ENCODE data around the gene KCNQ1OT1. TPM values are rescaled to one million over a fixed set of nuclear protein-coding genes. Genes with fewer than 3 reads are reported as not detected.

Gene KCNQ1OT1
- total RNA-seq, 1 experiment from 2014 or later = 1.2 TPM

- Histone ChIP-seq H3K56ac (ENCODE audit: insufficient read length, low read depth, low read length) (no peak overlapping the region), H4K20me1 (ENCODE audit: control insufficient read depth, insufficient read depth, insufficient read length) (peaks cover 3% of the 10 kb centered on the region), H3K79me1 (ENCODE audit: insufficient read depth, low read depth, low read length, poor library complexity, severe bottlenecking) (no peaks in the 10 kb centered on the region), H3K9ac (ENCODE audit: extremely low read depth, insufficient read length, low read length) (no peak overlapping the region), H3K4me1 (ENCODE audit: insufficient read depth, low read length) (no peaks in the 10 kb centered on the region; the same call in 1 of the 2 replicates), H2BK5ac (ENCODE audit: insufficient read length, low read length) (no peak overlapping the region), H4K8ac (replicated peaks; ENCODE audit: insufficient read length, low read depth, low read length) (no peak overlapping the region), H3K9me3 (ENCODE audit: control insufficient read depth, low read depth, low read length) (no peaks in the 10 kb centered on the region), H3K14ac (ENCODE audit: insufficient read depth, low read length) (no peak overlapping the region), H2BK12ac (ENCODE audit: insufficient read length, low read depth, low read length) (no peak overlapping the region), H3K4ac (ENCODE audit: low read depth, low read length) (no peak overlapping the region), H3K79me2 (ENCODE audit: insufficient read depth, low read length) (no peaks in the 10 kb centered on the region; the same call in 1 of the 2 replicates), H3K23ac (ENCODE audit: insufficient read length, low read depth, low read length) (no peak overlapping the region), H4K91ac (ENCODE audit: insufficient read length, low read depth, low read length) (no peak overlapping the region), H3K27ac (ENCODE audit: insufficient read length, low read depth, low read length) (no peak overlapping the region), H3K4me2 (ENCODE audit: insufficient read depth, insufficient read length, low read length) (no peak overlapping the region), H2AFZ (ENCODE audit: low read length) (no peak overlapping the region), H2BK120ac (ENCODE audit: low read depth, low read length, poor library complexity, severe bottlenecking) (no peak overlapping the region), H2AK5ac (ENCODE audit: insufficient read length, low read length) (no peak overlapping the region), H2BK20ac (ENCODE audit: low read depth, low read length, poor library complexity, severe bottlenecking) (no peak overlapping the region), H2BK15ac (ENCODE audit: low read depth, low read length) (no peak overlapping the region), H4K5ac (ENCODE audit: insufficient read length, low read depth, low read length) (no peak overlapping the region), H3K18ac (ENCODE audit: insufficient read length, low read depth, low read length) (no peak overlapping the region), H3T11ph (ENCODE audit: low read length) (no peak overlapping the region), H3K23me2 (ENCODE audit: insufficient read length, low read depth, low read length, poor library complexity, severe bottlenecking) (no peaks in the 10 kb centered on the region), H3K27me3 (ENCODE audit: insufficient read depth, low read length) (no peaks in the 10 kb centered on the region)
- DNase-seq = no peak
- Mint-ChIP-seq H3K27ac (no peak overlapping the region), H3K36me3 (ENCODE audit: insufficient read depth in 1 of 3, low read depth in 3 of 3) (peaks cover 0 to 2% (median 0%) of the 10 kb centered on the region in 3 experiments; a peak in 1 of 7 replicates), H3K9me3 (no peaks in the 10 kb centered on the region), H3K4me3 (no peak overlapping the region), H3K27me3 (ENCODE audit: low read depth) (peaks cover 8% of the 10 kb centered on the region), H3K4me1 (peaks cover 15 to 33% of the 10 kb centered on the region in 2 experiments)
- no CpG with 5 or more reads among the region's 1 CpG for WGBS (ENCODE audit: extremely low coverage, insufficient read length, low lambda C conversion rate)
- TF ChIP-seq CTCF (conservative IDR thresholded peaks at IDR 0.05) = no peak
These were observed 22.7 kb downstream of the KCNQ1OT1 start for GRCh38 chr11:2677127-2677526.
